Panc1 (cell line): Measurements from ENCODE around the gene MRPL11. TPM values are rescaled to one million over a fixed set of nuclear protein-coding genes. Genes with fewer than 3 reads are reported as not detected.

Experiments used
- ATAC-seq: fragments of 200-7000 bp; cut with Tn5 transposase; 2 replicates; pipeline ENCODE4 v1.9.1; 2020; ENCODE audit warnings: mild to moderate bottlenecking, moderate library complexity
- BruUV-seq: library from RNA; stranded (reverse); fragments of 400-500 nt; replicated peaks from 2 replicates; lab custom pipeline; 2021; lab: Mats Ljungman, UMichigan
- CTCF ChIA-PET: fragments of 300-600 bp; sonication (Branson Sonifier 250); formaldehyde crosslinking; loops from one replicate; lab custom pipeline; 2022; ENCODE audit warnings: antibody characterized with exemption; lab: Charles Lee
- POLR2A ChIA-PET: fragments of 300-600 bp; sonication (Branson Sonifier 250); formaldehyde crosslinking; loops from one replicate; lab custom pipeline; 2022; ENCODE audit warnings: antibody characterized with exemption; lab: Charles Lee
- DNase-seq: peaks from one replicate; pipeline ENCODE4 v3.0.0-alpha.2; 2010; ENCODE audit warnings: low read depth, low spot score
- H3K27ac ChIP-seq: 2 replicates; pipeline ENCODE4 v1.5.1; 2011; ENCODE audit warnings: mild to moderate bottlenecking, low read length, inconsistent platforms
- H3K27me3 ChIP-seq: fragments of 200-500 bp; sonication (Bioruptor generic); 2 replicates; pipeline ENCODE4 v1.6.0; 2014; ENCODE audit warnings: low read length, inconsistent platforms; ENCODE audit not compliant: control insufficient read depth, insufficient read depth
- H3K36me3 ChIP-seq: fragments of 200-500 bp; sonication (Bioruptor generic); 2 replicates; pipeline ENCODE4 v1.5.1; 2014; ENCODE audit warnings: inconsistent platforms, mild to moderate bottlenecking, low read length, moderate library complexity; ENCODE audit not compliant: control insufficient read depth, insufficient read depth
- H3K4me1 ChIP-seq: 2 replicates; pipeline ENCODE4 v1.5.1; 2011; ENCODE audit warnings: inconsistent platforms, mild to moderate bottlenecking, low read length, moderate library complexity; ENCODE audit not compliant: control insufficient read depth, insufficient read depth
- H3K4me3 ChIP-seq, 2 experiments: 2 replicates each; pipeline ENCODE4 v1.5.1; 2011 to 2012; ENCODE audit warnings: low read depth in 2 of 2, low read length in 2 of 2, mild to moderate bottlenecking in 2 of 2, inconsistent platforms in 1 of 2, moderate library complexity in 1 of 2
- H3K9me3 ChIP-seq: fragments of 200-500 bp; sonication (Bioruptor generic); 2 replicates; pipeline ENCODE4 v1.5.1; 2014; ENCODE audit warnings: low read depth, mild to moderate bottlenecking, inconsistent platforms, low read length, moderate library complexity; ENCODE audit not compliant: control insufficient read depth, insufficient read depth
- POLR2AphosphoS5 ChIP-seq: IDR thresholded peaks from 2 replicates; pipeline ENCODE4 v1.6.1; 2012; ENCODE audit warnings: mild to moderate bottlenecking, low read depth, low read length, moderate library complexity
- SIN3A ChIP-seq: IDR thresholded peaks from 2 replicates; pipeline ENCODE4 v1.6.1; 2012; ENCODE audit warnings: low read depth, mild to moderate bottlenecking, low read length, moderate library complexity, borderline replicate concordance; ENCODE audit not compliant: insufficient read depth
- TCF7L2 ChIP-seq: IDR thresholded peaks from 2 replicates; pipeline ENCODE4 v1.6.1; 2011; ENCODE audit warnings: mild to moderate bottlenecking, low read depth, low read length, inconsistent platforms
- in situ Hi-C: cut with HindIII; loops from 2 replicates; pipeline ENCODE4 v1.10.0; 2016; ENCODE audit warnings: low sequenced_read_pairs, low pct_unique_long_range_greater_than_20kb
- intact Hi-C: fragments of 100-400 bp; cut with micrococcal nuclease; formaldehyde crosslinking; loops from one replicate; pipeline ENCODE4 v1.10.0; 2022; ENCODE audit not compliant: unreplicated experiment
- total RNA-seq: library from RNA; stranded (reverse); gene quantifications from one replicate; pipeline ENCODE4 v1.2.1, GENCODE V29; 2021; ENCODE audit not compliant: unreplicated experiment
- TF ChIP-seq, protein P1 (sequence below), 2 experiments: IDR thresholded peaks; 2 replicates each; pipeline ENCODE4 v1.6.1; 2011 to 2012; ENCODE audit warnings: low read depth in 2 of 2, control low read depth in 1 of 2, low read length in 1 of 2, mild to moderate bottlenecking in 1 of 2, moderate library complexity in 1 of 2; ENCODE audit not compliant: insufficient read depth in 1 of 2
- TF ChIP-seq, protein P2 (sequence below): fragments of 450-650 bp; IDR thresholded peaks from 2 replicates; pipeline ENCODE4 v1.5.1; 2017; ENCODE audit warnings: mild to moderate bottlenecking

The MRPL11 gene
- total RNA-seq, 1 experiment from 2014 or later: 158 TPM

DNA sequence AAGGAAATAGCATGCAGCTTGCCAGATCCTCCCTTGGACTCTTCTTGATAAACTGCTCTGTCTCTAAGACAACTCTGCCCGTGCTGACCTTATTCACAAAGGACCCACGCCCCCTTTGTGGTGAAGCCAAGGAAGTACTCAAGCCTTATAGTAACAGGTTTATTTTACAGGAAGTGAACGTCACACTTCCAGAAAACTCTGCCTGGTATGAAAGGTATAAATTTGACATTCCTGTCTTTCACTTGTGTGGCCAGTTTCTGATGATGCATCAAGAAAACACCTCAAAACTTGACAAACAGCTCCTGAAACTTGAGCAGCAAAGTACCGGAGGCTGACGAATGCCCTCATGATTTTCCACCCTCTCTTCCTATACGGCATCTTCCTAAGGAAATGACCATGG lies 15.6 kb upstream of the MRPL11 start:
- H3K27ac ChIP-seq: no peak overlapping the region
- no TSS peak for BruUV-seq
- CTCF ChIA-PET: interaction anchor here (0.6 kb wide), 1 partner anchor 12 kb away, joined by 6 read pairs; no protein-coding TSS in a partner anchor
- ATAC-seq (no peak), DNase-seq (no peak)
- TF ChIP-seq, protein P1, sequence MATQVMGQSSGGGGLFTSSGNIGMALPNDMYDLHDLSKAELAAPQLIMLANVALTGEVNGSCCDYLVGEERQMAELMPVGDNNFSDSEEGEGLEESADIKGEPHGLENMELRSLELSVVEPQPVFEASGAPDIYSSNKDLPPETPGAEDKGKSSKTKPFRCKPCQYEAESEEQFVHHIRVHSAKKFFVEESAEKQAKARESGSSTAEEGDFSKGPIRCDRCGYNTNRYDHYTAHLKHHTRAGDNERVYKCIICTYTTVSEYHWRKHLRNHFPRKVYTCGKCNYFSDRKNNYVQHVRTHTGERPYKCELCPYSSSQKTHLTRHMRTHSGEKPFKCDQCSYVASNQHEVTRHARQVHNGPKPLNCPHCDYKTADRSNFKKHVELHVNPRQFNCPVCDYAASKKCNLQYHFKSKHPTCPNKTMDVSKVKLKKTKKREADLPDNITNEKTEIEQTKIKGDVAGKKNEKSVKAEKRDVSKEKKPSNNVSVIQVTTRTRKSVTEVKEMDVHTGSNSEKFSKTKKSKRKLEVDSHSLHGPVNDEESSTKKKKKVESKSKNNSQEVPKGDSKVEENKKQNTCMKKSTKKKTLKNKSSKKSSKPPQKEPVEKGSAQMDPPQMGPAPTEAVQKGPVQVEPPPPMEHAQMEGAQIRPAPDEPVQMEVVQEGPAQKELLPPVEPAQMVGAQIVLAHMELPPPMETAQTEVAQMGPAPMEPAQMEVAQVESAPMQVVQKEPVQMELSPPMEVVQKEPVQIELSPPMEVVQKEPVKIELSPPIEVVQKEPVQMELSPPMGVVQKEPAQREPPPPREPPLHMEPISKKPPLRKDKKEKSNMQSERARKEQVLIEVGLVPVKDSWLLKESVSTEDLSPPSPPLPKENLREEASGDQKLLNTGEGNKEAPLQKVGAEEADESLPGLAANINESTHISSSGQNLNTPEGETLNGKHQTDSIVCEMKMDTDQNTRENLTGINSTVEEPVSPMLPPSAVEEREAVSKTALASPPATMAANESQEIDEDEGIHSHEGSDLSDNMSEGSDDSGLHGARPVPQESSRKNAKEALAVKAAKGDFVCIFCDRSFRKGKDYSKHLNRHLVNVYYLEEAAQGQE (IDR thresholded peaks at IDR 0.05; ENCODE audit: insufficient read depth in 1 of 2, low read depth in 2 of 2, low read length in 1 of 2): no peak
- no peak for TF ChIP-seq POLR2AphosphoS5
- no peak for TF ChIP-seq SIN3A
- no peak for TF ChIP-seq TCF7L2
- TF ChIP-seq, protein P2, sequence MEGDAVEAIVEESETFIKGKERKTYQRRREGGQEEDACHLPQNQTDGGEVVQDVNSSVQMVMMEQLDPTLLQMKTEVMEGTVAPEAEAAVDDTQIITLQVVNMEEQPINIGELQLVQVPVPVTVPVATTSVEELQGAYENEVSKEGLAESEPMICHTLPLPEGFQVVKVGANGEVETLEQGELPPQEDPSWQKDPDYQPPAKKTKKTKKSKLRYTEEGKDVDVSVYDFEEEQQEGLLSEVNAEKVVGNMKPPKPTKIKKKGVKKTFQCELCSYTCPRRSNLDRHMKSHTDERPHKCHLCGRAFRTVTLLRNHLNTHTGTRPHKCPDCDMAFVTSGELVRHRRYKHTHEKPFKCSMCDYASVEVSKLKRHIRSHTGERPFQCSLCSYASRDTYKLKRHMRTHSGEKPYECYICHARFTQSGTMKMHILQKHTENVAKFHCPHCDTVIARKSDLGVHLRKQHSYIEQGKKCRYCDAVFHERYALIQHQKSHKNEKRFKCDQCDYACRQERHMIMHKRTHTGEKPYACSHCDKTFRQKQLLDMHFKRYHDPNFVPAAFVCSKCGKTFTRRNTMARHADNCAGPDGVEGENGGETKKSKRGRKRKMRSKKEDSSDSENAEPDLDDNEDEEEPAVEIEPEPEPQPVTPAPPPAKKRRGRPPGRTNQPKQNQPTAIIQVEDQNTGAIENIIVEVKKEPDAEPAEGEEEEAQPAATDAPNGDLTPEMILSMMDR: no peak
- H3K4me3 ChIP-seq: no peak overlapping the region
- in situ Hi-C loops: no loop called here
- POLR2A ChIA-PET: no interaction called here
- no peaks in the 10 kb centered on the region for H3K36me3 ChIP-seq
- H3K4me1 ChIP-seq: no peaks in the 10 kb centered on the region
- intact Hi-C loops: no loop called here
- H3K27me3 ChIP-seq: peaks cover 3% of the 10 kb centered on the region
- H3K9me3 ChIP-seq: no peaks in the 10 kb centered on the region

DNA sequence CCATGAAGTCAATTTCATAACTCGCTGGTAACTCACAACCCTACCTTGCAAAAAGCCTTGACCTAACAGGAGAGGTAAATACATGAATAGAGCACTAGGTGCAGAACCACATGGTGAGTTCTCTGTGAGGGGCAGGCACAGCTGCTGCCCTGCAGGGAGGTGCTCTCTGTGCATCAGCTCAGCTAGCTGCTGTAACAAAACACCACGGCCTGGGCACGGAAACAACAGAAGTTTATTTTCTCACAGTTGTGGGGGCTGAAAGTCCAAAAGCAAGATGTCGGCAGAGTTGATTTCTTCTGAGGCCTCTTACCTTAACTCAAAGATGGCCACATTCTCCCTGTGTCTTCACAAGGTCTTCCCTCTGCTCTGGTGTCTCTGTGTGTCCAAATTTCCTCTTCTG lies 13.0 kb upstream of the MRPL11 start:
- Histone ChIP-seq H3K27ac (no peak overlapping the region), H3K9me3 (no peaks in the 10 kb centered on the region), H3K4me1 (no peaks in the 10 kb centered on the region), H3K4me3 (no peak overlapping the region), H3K36me3 (no peaks in the 10 kb centered on the region), H3K27me3 (peaks cover 9% of the 10 kb centered on the region)
- TF ChIP-seq TCF7L2 (no peak), SIN3A (no peak), POLR2AphosphoS5 (no peak)
- TF ChIP-seq, protein P2: no peak
- TF ChIP-seq, protein P1 (IDR thresholded peaks at IDR 0.05; ENCODE audit: insufficient read depth in 1 of 2, low read depth in 2 of 2, low read length in 1 of 2): no peak
- ChIA-PET CTCF (no interaction called here), POLR2A (no interaction called here)
- ATAC-seq: no peak
- BruUV-seq: no TSS peak
- DNase-seq: no peak
- intact Hi-C loops: no loop called here
- in situ Hi-C loops: no loop called here
